T-helper 1 cell (primary cell): ENCODE results near the gene TDRD5.
"Not testable (repeated sequence)": the region's sequence is repeated elsewhere in the genome, so short reads cannot be mapped to it uniquely, and the experiment has no call there.

Experiments
- DNase-seq, 5 donors: peaks; one replicate each; pipeline ENCODE4 v3.0.0-alpha.2; 2012 to 2020

The TDRD5 gene

DNA sequence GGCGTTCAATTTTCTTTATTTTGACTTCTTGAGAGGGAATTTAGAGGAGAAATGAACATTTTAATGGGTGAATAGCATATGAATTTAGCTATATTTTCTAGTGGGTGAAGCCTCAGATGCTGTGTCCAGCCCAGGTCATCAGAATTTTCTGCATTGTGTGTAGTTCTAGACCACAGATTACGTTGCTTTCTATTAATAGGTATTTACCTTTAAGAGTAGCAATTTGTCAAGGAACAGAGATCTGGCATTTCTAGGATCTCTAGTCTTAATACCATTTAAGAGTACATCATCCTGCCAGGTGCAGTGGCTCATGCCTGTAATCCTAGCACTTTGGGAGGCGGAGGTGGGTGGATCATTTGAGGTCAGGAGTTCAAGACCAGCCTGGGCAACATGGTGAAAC lies 20.7 kb downstream of the TDRD5 start:
- no peak for DNase-seq

DNA sequence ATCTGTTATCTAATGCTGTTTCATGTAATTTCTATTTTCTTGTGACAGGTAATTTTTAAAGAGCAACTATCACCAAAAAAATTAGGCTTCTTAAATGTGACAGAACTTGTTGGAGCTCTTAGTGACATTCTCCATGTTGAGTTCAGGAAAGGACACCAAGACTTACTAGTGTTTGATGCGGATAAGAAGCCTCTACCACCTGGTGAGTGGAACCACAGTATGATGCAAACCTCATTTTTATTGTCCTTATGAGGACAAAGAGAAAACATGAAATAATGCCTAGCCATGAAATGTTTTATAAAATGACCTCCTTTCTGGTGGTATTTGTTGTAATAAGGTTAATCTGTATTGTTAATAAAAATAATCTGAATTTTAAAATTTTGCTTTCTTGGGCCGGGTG lies 39.1 kb downstream of the TDRD5 start:
- DNase-seq = no peak

DNA sequence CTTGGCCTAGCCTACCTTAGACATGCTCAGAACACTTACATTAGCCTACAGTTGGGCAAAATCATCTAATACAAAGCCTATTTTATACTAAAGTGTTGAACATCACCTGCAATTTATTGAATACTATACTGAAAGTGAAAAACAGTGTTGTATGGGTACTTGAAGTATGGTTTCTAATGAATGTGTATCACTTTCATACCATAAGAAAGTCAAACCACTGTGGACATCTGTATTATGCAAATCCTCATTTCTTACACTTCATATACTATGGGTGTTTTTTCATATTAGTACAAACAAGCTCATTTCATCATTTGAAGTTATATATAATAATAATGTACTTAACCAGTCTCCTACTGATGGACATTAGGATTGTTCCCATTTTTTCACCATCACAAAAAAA lies 41.2 kb downstream of the TDRD5 start:
- no peak for DNase-seq

DNA sequence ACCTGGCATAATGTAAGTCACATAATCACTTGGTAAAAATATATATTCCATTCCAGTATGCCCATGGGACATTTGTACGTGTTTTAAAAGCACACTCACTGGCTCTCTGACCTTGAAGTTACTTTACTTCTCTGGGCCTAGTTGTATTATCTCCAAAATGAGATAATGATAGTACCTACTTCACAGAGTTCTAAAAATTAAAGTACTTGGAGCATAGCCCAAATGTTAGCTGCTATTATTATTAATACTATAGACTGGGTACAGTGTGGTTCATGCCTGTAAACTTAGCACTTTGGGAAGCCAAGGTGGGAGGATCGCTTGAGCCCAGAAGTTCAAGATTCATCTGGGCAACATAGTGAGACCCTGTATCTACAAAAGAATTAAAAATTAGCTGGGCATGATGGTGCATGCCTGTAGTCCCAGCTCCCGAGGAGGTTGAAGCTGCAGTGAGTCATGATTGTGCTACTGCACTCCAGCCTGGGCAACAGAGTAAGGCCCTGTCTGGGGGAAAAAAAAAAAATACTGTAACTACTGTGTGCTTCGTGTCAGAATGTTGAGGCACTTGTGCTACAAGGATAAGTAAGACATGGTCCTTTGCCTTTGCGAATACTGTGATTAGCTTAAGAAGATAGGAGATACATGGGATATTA lies 45.7 kb downstream of the TDRD5 start:
- DNase-seq = no peak

DNA sequence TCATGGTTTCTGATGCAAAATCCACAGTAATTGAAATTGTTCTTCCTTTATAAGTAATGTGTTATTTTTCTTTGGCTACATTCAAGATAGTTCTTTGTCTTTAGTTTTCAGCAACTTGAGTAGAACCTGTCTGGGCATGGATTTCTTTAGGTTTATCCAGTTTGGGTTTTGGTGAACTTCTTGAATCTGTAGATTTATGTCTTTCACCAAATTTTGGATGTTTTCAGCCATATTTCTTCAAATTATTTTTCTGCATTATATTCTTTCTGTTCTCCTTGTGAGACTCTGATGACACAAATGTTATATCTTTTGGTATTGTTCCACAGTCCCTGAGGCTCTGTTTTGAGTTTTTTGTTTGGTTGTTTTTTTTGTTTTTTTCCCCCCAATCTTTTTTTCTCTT lies 69.4 kb downstream of the TDRD5 start:
- no peak for DNase-seq

DNA sequence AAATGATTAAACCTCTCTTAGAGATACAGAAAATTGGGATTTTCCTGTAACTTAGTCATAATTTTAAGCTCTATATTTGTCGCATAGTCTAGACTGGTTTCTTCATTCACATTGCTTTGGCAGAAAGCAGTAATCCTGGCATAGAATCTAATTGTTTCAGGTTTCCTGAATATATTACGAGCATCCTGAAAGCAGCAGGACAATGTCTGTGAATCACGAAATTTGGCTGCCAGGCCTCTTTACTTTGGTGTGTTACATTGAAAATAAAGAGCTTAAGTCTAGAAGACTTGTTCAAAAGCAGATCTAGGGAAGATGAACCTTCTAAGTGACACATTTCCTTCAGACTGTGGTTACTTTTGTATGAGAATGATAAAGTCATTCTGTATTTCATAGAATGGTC lies 72.2 kb downstream of the TDRD5 start:
- DNase-seq = no peak

DNA sequence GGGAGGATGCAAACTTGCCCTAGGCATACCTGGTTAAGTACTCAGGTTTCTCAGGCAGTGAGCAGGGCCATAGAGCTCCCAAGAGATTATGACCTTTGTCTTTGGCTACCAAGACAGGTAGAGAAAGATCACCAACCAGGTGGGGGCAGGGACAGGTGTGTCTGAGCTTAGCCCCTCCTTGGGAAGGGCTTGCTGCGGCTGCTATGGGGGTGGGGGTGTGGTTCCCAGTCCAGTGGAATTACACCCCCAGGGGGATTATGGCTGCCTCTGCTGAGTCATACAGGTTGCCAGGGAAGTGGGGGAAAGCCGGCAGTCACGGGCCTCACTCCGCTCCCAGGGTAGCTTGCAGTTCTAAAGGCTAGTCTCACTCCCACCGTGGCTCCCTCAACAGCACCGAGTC lies 86.2 kb downstream of the TDRD5 start:
- no peak for DNase-seq

DNA sequence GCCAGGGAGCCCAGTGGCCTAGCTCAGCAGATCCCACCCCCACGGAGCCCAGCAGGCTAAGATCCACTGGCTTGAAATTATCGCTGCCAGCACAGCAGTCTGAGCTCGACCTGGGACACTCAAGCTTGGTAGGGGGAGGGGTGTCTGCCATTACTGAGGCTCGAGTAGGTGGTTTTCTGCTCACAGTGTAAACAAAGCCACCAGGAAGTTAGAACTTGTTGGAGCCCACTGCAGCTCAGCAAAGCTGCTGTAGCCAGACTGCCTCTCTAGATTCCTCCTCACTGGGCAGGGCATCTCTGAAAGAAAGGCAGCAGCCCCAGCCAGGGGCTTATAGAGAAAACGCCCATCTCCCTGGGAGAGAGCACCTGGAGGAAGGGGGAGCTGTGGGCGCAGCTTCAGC lies 102.9 kb downstream of the TDRD5 start:
- not testable (repeated sequence) for DNase-seq

DNA sequence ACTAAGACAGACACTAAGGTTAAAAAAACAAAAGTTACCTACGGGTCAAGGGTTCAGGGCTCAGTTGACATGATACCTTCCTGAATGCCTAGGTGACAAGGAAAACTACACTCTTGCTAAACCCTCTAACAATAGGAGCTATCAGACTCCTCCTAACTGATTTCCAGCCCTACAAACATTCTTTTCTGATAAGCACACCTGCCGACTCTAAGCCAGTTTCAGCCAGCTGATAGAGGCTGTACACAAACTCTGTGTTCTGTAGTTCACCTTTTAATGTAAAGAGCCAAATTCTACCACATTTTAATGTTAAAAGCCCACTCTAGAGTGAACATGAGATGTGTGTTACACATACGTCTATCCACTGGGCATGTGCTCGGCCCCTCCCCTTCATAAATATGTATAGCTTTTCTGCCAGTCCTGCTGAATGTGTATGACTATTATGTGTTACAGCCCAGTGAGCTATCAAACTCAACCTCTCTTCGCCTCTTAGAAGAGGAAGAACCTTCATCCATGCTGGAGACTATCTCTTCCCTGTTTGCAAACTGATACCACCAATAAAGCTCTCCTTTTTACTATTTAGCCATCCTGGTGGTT lies 111.4 kb downstream of the TDRD5 start:
- no peak for DNase-seq

DNA sequence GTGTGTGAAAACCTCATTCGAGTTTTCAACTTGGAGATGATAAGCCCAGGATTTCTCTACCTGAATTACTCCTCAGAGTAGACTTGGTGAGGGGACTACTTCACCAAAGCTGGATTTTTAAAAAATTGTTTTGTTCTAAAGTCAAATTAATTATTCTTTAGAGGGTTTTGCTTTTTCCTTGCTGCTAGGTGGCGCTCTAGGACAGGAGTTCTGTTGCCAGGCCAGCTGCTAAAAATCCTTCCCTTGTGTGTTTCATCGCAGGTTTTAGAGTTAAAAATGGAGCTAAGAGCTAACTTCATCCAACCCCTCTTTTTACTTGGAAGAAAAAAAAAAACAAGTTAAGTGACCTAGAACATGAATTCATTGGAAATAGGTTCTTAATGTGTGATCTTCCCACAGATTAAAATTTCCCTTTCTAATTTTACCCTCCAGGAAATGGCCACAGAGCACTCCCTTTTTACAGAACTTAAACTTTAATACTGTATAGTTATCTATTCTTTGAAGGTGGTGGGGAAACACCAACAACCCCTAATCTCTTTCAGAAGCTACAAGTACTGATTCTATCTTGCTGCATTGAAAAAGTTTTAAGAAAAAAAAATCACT lies 114.8 kb downstream of the TDRD5 start:
- peak in 4 of 5 donors; percentile 38 to 62 (median 48) for DNase-seq

DNA sequence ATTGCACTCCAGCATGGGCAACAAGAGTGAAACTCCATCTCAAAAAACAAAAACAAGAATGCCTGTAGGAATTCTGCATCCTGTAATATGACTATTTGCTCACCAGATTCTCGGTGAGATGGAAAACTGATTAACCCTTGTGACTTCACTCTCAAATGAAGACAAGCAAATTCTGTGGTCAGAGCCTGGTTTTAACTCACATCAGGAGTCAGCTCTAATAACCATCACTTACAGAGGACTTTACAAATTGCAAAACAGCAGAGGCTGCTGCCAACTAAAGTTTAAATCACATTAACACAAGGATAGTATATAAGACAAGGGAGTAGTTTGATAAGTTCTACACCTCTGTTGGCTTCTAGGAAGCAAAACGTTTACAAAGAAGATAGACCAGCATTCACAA lies 115.8 kb downstream of the TDRD5 start:
- no peak for DNase-seq

DNA sequence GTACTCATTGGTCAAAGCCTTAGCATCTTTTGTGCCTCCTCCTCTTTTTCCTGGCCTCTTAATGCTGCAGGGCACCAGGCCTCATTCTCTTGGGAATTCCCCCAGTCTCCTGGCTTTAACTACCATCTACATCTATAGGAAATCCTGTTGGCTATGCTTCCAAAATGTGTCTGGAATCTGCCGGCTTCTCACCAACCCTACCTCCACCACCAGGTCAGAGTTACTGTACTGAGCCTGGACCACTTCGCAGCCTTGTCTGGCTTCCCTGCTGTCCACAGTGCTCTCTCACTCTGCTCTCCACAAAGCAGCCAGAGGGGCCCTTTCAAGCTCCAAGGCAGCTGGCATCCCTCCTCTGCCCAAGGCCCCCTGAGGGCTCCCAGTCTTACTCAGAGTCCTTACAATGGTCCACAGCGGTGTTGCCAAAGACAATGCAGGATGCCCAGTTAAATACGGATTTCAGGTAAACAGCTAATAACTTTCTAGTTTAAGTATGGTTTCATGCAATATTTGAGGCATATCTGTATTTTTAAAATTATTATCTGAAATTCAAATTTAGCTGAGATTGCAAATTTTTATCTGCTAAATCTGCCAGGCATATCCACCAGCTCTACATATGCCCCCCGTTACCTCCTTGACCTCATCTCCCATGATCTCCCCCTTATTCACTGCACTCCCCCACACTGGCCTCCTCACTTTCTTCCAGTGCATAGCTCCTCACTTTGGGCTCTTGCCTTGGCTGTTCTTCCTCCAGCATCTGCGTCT lies 117.0 kb downstream of the TDRD5 start:
- no peak for DNase-seq

DNA sequence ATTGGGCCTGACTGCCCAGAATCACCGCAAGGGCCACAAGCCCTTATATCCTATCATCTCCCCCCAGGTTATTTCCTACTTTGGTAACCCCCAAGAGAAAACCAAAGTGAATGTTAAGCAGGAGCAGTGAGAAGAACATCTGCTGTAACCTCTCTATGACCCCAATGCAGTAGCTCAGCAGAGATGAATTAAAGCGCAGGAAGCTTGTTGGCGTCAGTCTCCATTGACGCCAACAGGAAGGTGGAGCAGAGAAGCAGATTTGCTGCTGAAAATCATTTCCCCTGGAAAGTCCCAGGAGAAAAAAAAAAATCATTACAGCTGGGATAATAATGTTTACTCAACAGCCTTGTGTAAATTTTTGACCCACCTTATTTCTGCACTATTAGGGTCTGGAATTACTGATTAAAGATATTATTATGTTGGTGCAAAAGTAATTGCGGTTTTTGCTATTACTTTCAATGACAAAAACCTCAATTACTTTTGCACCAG lies 118.3 kb downstream of the TDRD5 start:
- peak in 4 of 5 donors; percentile 12 to 36 (median 27) for DNase-seq

DNA sequence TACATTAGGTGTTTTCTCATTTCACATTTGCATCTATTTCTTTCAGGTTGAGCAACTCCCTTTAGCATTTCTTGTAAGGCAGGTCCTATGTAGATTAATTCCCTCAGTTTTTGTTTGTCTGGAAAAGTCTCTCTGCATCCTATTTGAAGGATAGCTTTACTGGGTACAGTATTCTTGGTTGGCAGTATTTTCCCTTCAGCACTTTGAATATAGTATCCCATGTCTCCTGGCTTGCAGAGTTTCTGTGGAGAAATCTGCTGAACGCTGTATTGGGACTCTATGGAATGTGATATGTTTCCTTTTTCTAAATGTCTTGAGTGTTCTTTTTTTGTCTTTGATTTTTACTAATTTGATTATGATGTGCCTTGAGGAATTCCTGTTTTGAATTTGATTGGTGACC lies 122.5 kb downstream of the TDRD5 start:
- DNase-seq = no peak

DNA sequence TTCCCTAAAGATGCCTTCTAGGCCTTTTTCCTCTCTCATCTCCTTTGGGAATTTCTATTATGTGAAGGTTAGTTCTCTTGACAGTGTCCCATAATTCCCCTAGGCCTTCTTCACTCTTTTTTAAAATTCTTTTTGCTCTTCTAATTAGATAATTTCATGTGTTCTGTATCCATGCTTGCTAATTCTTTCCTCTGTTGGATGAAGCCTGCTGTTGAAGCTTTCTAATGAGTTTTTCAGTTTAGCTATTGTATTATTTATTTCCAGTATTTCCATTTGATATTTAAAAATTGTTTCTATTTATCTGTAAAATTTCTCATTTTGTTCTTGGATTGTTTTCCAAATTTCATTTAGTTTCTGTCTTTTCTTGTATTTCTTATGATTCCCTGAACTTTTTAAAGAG lies 123.0 kb downstream of the TDRD5 start:
- no peak for DNase-seq

DNA sequence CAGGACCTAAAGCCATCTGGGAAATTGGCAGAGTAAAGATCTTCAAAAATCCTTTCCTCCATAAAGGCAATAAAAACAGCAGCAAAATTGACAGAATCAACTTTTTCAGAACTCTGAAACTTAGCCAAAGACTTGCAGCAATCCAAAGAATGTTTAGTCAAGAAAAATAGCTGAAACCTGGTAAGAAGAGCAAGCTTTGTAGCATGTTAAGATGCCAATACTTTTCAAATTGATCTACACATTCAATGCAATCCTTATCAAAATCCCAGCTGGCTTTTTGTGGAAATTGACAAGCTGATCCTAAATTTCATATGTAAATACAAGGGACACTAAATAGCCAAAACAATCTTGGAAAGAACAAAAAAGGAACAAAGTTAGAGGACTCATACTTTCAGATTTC lies 127.6 kb downstream of the TDRD5 start:
- no peak for DNase-seq

DNA sequence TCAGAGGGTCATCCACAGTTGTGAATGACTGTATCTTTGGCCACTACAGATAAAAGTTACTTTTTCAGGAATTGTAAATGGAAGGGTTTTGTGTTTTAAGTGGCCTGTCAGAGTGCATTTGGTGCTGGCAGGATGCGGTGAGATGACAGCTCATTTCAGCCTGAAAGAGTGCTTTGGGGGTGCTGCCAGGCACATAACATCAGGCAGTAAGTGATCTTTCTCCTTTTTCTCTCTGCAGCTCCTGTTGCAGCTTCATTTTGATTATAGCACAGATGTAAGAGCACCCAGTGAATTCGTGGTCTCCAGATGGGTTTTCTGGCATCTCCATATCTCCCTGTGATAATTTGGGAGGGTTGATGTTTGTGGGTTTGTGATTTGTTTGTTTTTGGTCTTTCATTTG lies 136.6 kb downstream of the TDRD5 start:
- no peak for DNase-seq

DNA sequence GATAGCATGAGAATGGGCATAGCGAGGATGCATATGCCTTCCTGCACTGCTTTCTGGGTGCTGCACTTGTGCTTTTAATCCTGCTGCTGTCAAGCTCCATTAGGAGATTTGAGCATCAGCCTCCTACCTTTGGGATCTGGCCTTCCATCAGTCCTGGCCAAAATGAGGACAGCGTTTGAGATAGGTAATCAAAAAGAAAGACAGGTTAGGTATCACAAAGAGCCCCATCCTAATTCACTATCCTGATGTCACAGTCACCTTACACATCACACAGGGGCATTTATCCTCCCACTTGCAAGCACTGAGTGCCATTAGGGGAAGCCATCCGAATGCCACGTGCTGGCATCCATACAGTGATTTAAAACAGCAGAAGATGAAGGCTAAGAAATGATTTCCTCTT lies 138.2 kb downstream of the TDRD5 start:
- no peak for DNase-seq

DNA sequence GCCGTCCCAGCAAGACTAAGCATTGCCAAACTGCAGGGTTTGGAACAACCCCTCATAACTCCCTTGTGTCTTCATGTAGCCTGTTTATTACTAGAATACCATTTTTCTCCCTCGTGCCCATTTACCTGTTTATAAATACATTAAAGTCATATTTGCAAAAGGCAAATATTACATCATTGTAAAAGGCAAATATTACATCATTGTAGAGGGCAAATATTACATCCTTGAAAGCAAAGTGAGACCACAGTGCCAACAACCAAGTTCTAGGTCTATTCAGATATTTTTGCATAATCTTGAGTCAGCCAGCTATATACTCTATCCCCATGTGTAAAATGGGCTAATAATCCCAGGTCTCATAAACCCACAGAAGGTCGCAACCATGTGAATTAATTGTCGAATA lies 140.0 kb downstream of the TDRD5 start:
- no peak for DNase-seq
